Esophagus muscularis mucosa (tissue), 4 donors: ENCODE results near the gene EXOSC7. TPM values are rescaled to one million over a fixed set of nuclear protein-coding genes. Genes with fewer than 3 reads are reported as not detected.
A peak's percentile ranks its signal among the peaks of the same experiment; 100 is the strongest.

ENCODE experiments used
- DNase-seq: peaks from one replicate; pipeline ENCODE4 v3.0.0-alpha.2; 2017; ENCODE audit errors: extremely low spot score
- H3K27ac ChIP-seq, 4 donors: fragments of 200-600 bp; sonication (generic); replicated peaks in 1 of 4; 1 replicate in 3 of 4; 2 replicates in 1 of 4; pipeline ENCODE4 v1.5.1; 2016 to 2019; ENCODE audit warnings: mild to moderate bottlenecking in 1 of 4
- H3K27me3 ChIP-seq, 4 donors: fragments of 200-600 bp; sonication (generic); one replicate each; pipeline versions ENCODE4 v1.5.1 to v1.6.0; 2016 to 2019
- H3K36me3 ChIP-seq, 4 donors: fragments of 200-600 bp; sonication (generic); one replicate each; pipeline ENCODE4 v1.5.1; 2016 to 2019
- H3K4me1 ChIP-seq, 4 donors: fragments of 200-600 bp; sonication (generic); one replicate each; pipeline ENCODE4 v1.5.1; 2016 to 2019
- H3K4me3 ChIP-seq, 4 donors: fragments of 200-600 bp; sonication (generic); 1 replicate in 2 of 4; 2 replicates in 2 of 4; pipeline ENCODE4 v1.5.1; 2016 to 2019; ENCODE audit warnings: mild to moderate bottlenecking in 4 of 4, moderate library complexity in 1 of 4
- H3K9me3 ChIP-seq, 4 donors: fragments of 200-600 bp; sonication (generic); 1 replicate in 3 of 4; 2 replicates in 1 of 4; pipeline ENCODE4 v1.5.1; 2016 to 2019
- CTCF ChIP-seq, 3 experiments: fragments of 200-600 bp in 2 of 3; fragments of 450-650 bp in 1 of 3; sonication (generic) in 2 of 3; IDR thresholded peaks; one replicate each; pipeline ENCODE4 v1.5.1; 2017 to 2019; ENCODE audit warnings: antibody characterized with exemption in 3 of 3, mild to moderate bottlenecking in 2 of 3, moderate library complexity in 1 of 3
- EP300 ChIP-seq: sonication (generic); formaldehyde crosslinking; IDR thresholded peaks from one replicate; pipeline ENCODE4 v1.6.1; 2017; ENCODE audit warnings: antibody characterized with exemption
- POLR2A ChIP-seq: fragments of 450-650 bp; IDR thresholded peaks from one replicate; pipeline ENCODE4 v1.6.1; 2017; ENCODE audit warnings: antibody characterized with exemption, moderate library complexity, mild to moderate bottlenecking, low read depth
- POLR2AphosphoS5 ChIP-seq, 2 donors: sonication (generic); formaldehyde crosslinking; IDR thresholded peaks; one replicate each; pipeline ENCODE4 v1.6.1; 2017; ENCODE audit warnings: antibody characterized with exemption in 2 of 2
- WGBS: methylation state at CpG from one replicate; pipeline ENCODE4 v1.1.5; 2018; 5-methylcytosine and 5-hydroxymethylcytosine counted together
- intact Hi-C: fragments of 100-400 bp; cut with DNase I; formaldehyde crosslinking; loops from one replicate; pipeline ENCODE4 v1.15.1; 2023
- total RNA-seq, 4 donors: library from RNA; depleted of rRNA; stranded (reverse); fragments of >200 nt; gene quantifications; one replicate each; pipeline versions ENCODE4 v1.1.0 to v1.2.1, GENCODE V29; 2016

EXOSC7 gene
- total RNA-seq, 4 donors from 2014 or later = 20.8 to 35.1 (median 29.2) TPM

- intact Hi-C loops = loop anchor here (5.0 kb wide), 2 partner anchors 459 to 629 kb away; no protein-coding TSS in a partner anchor
- DNase-seq = peak; percentile 99
- H3K4me1 ChIP-seq = peaks cover 36 to 57% (median 49%) of the 10 kb centered on the region in 4 donors
- peak overlapping the region in 3 of 4 donors; percentile 74 to 80 (median 76) for H3K27ac ChIP-seq
- WGBS = 5% methylated on average over 11 of the region's 11 CpGs
- peak; percentile 56 to 67 for TF ChIP-seq POLR2AphosphoS5 (IDR thresholded peaks at IDR 0.05)
- no peak for TF ChIP-seq EP300
- peak; percentile 87 to 98 (median 88) for TF ChIP-seq CTCF (IDR thresholded peaks at IDR 0.05)
- H3K4me3 ChIP-seq = peak overlapping the region in 1 of 4 donors; percentile 3
- peaks cover 0 to 21% (median 0%) of the 10 kb centered on the region in 4 donors for H3K36me3 ChIP-seq
- H3K27me3 ChIP-seq = no peaks in the 10 kb centered on the region
- no peaks in the 10 kb centered on the region for H3K9me3 ChIP-seq
Observed at GRCh38 chr3:45037720-45038455, 61.8 kb downstream of the EXOSC7 start.

DNA sequence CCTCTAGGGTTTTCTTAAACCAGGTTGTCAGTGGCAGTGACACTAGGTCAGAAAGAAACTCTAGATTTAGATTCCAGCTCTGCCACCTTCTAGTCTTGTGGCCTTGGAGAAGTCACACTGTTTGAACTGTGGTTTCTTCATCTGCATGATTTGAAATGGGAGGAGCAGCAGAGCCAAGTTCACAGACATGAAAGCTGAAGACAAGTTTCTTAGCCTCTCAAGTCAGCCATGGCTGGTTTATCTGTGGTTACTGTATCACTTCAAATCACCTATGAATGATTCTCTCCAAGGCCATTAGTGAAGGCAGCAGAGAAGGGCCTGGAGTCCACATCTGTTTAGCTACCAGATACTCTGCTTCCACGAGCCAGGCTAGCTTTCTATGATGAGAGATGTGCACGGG is 65.6 kb downstream of the EXOSC7 start:
- Histone ChIP-seq H3K9me3 (no peaks in the 10 kb centered on the region), H3K4me3 (no peak overlapping the region), H3K36me3 (no peaks in the 10 kb centered on the region), H3K27ac (no peak overlapping the region), H3K27me3 (no peaks in the 10 kb centered on the region), H3K4me1 (peaks cover 8 to 27% (median 20%) of the 10 kb centered on the region in 4 donors)
- no peak for TF ChIP-seq POLR2AphosphoS5 (IDR thresholded peaks at IDR 0.05)
- no peak for TF ChIP-seq CTCF (IDR thresholded peaks at IDR 0.05)
- no peak for TF ChIP-seq EP300
- no peak for TF ChIP-seq POLR2A
- intact Hi-C loops = loop anchor here (1.0 kb wide), 1 partner anchor 169 kb away; no protein-coding TSS in a partner anchor
- 88% methylated on average over 2 of the region's 2 CpGs for WGBS
- DNase-seq = no peak

- no peak overlapping the region for H3K27ac ChIP-seq
- no peak for DNase-seq
- 96% methylated on average over 3 of the region's 3 CpGs for WGBS
- H3K4me1 ChIP-seq = peaks cover 3 to 22% (median 15%) of the 10 kb centered on the region in 4 donors
- no peaks in the 10 kb centered on the region for H3K27me3 ChIP-seq
- H3K9me3 ChIP-seq = no peaks in the 10 kb centered on the region
- intact Hi-C loops = no loop called here
- TF ChIP-seq CTCF (IDR thresholded peaks at IDR 0.05) = no peak
- no peak for TF ChIP-seq POLR2A
- no peak for TF ChIP-seq POLR2AphosphoS5 (IDR thresholded peaks at IDR 0.05)
- TF ChIP-seq EP300 = no peak
- H3K4me3 ChIP-seq = no peak overlapping the region
- no peaks in the 10 kb centered on the region for H3K36me3 ChIP-seq
Observed at GRCh38 chr3:45042162-45042561, 66.1 kb downstream of the EXOSC7 start.

GRCh38 chr3:45043728-45044299 is 67.8 kb downstream of the EXOSC7 start:
- H3K9me3 ChIP-seq = no peaks in the 10 kb centered on the region
- intact Hi-C loops = no loop called here
- no peak overlapping the region for H3K4me3 ChIP-seq
- H3K27ac ChIP-seq = no peak overlapping the region
- no peak for TF ChIP-seq EP300
- peak in 2 of 3 experiments; percentile 15 to 27 for TF ChIP-seq CTCF (IDR thresholded peaks at IDR 0.05)
- 53% methylated on average over 2 of the region's 2 CpGs for WGBS
- H3K36me3 ChIP-seq = no peaks in the 10 kb centered on the region
- no peak for DNase-seq
- H3K4me1 ChIP-seq = peaks cover 0 to 17% (median 10%) of the 10 kb centered on the region in 4 donors
- no peaks in the 10 kb centered on the region for H3K27me3 ChIP-seq
